HG02973 (cell line): ENCODE results near the gene FGF22.
A peak's percentile ranks its signal among the peaks of the same experiment; 100 is the strongest.

ENCODE experiments used
- ATAC-seq: cut with Tn5 transposase; IDR thresholded peaks from one replicate; pipeline ENCODE4 v1.9.1; 2021; ENCODE audit warnings: moderate library complexity; ENCODE audit not compliant: unreplicated experiment

FGF22 gene

GRCh38 chr19:677601-678436 is 38.1 kb downstream of the FGF22 start:
- ATAC-seq, result no peak

- ATAC-seq, result no peak
Measured at GRCh38 chr19:678791-679388, 39.2 kb downstream of the FGF22 start.

GRCh38 chr19:679418-680286 is 40.0 kb downstream of the FGF22 start:
- peak; percentile 15 for ATAC-seq

- ATAC-seq, result peak; percentile 60
Measured at GRCh38 chr19:680287-681028, 40.8 kb downstream of the FGF22 start.

GRCh38 chr19:681029-682019 is 41.6 kb downstream of the FGF22 start:
- ATAC-seq, result no peak

- no peak for ATAC-seq
Measured at GRCh38 chr19:682678-683320, 43.1 kb downstream of the FGF22 start.

- no peak for ATAC-seq
Measured at GRCh38 chr19:685454-685931, 45.8 kb downstream of the FGF22 start.

- no peak for ATAC-seq
Measured at GRCh38 chr19:686589-687297, 47.1 kb downstream of the FGF22 start.

GRCh38 chr19:687569-688166 is 48.0 kb downstream of the FGF22 start:
- ATAC-seq, result no peak

- no peak for ATAC-seq
Measured at GRCh38 chr19:688214-688613, 48.5 kb downstream of the FGF22 start.

- no peak for ATAC-seq
Measured at GRCh38 chr19:688992-689391, 49.3 kb downstream of the FGF22 start.

- ATAC-seq, result no peak
Measured at GRCh38 chr19:690203-690602, 50.5 kb downstream of the FGF22 start.
